ENCODE data around the gene EXTL1. TPM values are rescaled to one million over a fixed set of nuclear protein-coding genes. Genes with fewer than 3 reads are reported as not detected.

The EXTL1 gene
- total and polyA plus RNA-seq, 4 donors: 0.08 to 0.63 (median 0.31) TPM

DNA sequence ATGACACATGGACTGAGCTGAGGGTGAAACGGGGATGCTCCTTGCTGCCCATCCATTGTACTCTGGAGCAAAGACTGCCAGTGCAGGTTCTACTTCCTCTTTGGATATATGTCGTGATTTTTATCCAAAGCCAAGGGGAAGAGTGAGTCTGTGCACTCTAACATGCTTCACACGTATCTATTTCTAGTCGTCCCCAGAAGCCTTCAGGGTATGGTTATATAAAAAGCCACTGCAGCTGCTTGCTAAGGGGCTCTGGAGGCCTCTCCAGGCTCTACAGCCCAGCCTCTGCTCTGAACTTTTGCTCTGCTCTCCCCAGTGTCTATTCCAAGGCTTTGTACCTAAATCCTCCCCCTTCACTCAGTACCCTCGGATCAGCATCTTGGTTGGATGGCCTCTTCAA, 43.8 kb upstream of the EXTL1 start:
- H3K4me3 ChIP-seq: no peak overlapping the region
- 84 to 92% methylated on average over 5 of the region's 5 CpGs for WGBS, 2 donors
- no peak overlapping the region for H3K27ac ChIP-seq (ENCODE audit: low read depth in 1 of 2, low read length in 1 of 2)
- no peak overlapping the region for H3K9ac ChIP-seq (ENCODE audit: insufficient read depth in 1 of 2, low read length in 2 of 2)
- no peaks in the 10 kb centered on the region for H3K9me3 ChIP-seq (ENCODE audit: control insufficient read depth in 4 of 4, insufficient read depth in 3 of 4, low read length in 3 of 4)
- no peaks in the 10 kb centered on the region for H3K27me3 ChIP-seq (ENCODE audit: control insufficient read depth in 3 of 3, insufficient read depth in 3 of 3, low read length in 2 of 3)
- TF ChIP-seq, protein P1, sequence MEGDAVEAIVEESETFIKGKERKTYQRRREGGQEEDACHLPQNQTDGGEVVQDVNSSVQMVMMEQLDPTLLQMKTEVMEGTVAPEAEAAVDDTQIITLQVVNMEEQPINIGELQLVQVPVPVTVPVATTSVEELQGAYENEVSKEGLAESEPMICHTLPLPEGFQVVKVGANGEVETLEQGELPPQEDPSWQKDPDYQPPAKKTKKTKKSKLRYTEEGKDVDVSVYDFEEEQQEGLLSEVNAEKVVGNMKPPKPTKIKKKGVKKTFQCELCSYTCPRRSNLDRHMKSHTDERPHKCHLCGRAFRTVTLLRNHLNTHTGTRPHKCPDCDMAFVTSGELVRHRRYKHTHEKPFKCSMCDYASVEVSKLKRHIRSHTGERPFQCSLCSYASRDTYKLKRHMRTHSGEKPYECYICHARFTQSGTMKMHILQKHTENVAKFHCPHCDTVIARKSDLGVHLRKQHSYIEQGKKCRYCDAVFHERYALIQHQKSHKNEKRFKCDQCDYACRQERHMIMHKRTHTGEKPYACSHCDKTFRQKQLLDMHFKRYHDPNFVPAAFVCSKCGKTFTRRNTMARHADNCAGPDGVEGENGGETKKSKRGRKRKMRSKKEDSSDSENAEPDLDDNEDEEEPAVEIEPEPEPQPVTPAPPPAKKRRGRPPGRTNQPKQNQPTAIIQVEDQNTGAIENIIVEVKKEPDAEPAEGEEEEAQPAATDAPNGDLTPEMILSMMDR (IDR thresholded peaks at IDR 0.05; ENCODE audit: control extremely low read depth, extremely low read depth): no peak
- H3K36me3 ChIP-seq (ENCODE audit: control insufficient read depth in 4 of 4, insufficient read depth in 4 of 4, low read length in 4 of 4): peaks cover 10 to 31% (median 18%) of the 10 kb centered on the region in 4 donors
- ATAC-seq (ENCODE audit: insufficient read depth, low FRiP score) (no peak), DNase-seq (no peak)
- H3K4me1 ChIP-seq (ENCODE audit: control insufficient read depth in 5 of 5, insufficient read depth in 5 of 5, low read length in 5 of 5): no peaks in the 10 kb centered on the region

DNA sequence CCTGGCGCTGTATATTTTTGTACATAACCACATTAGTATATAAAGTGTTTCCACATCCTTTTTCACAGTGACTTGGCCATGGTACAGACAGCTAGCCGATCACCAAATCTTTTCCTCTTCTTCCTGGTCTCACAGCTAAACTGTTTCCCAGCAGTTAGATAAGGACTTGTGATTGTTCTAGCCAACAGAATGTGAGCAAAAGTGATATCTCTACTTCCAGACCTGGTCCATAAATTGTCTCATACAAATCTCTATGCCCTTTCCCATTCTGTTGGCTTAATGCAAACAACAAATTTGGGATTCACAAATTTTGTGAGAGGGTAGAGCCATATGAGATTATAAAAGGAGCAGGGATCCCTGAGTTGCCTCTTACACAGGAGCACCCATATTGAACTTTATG, 43.2 kb upstream of the EXTL1 start:
- Histone ChIP-seq H3K9ac (ENCODE audit: insufficient read depth in 1 of 2, low read length in 2 of 2) (no peak overlapping the region), H3K4me3 (no peak overlapping the region), H3K4me1 (ENCODE audit: control insufficient read depth in 5 of 5, insufficient read depth in 5 of 5, low read length in 5 of 5) (no peaks in the 10 kb centered on the region), H3K36me3 (ENCODE audit: control insufficient read depth in 4 of 4, insufficient read depth in 4 of 4, low read length in 4 of 4) (peaks cover 10 to 34% (median 19%) of the 10 kb centered on the region in 4 donors), H3K9me3 (ENCODE audit: control insufficient read depth in 4 of 4, insufficient read depth in 3 of 4, low read length in 3 of 4) (no peaks in the 10 kb centered on the region), H3K27me3 (ENCODE audit: control insufficient read depth in 3 of 3, insufficient read depth in 3 of 3, low read length in 2 of 3) (no peaks in the 10 kb centered on the region), H3K27ac (ENCODE audit: low read depth in 1 of 2, low read length in 1 of 2) (no peak overlapping the region)
- TF ChIP-seq, protein P1 (IDR thresholded peaks at IDR 0.05; ENCODE audit: control extremely low read depth, extremely low read depth): no peak
- 71 to 81% methylated on average over 2 of the region's 2 CpGs for WGBS, 2 donors
- ATAC-seq (ENCODE audit: insufficient read depth, low FRiP score) (no peak), DNase-seq (no peak)

DNA sequence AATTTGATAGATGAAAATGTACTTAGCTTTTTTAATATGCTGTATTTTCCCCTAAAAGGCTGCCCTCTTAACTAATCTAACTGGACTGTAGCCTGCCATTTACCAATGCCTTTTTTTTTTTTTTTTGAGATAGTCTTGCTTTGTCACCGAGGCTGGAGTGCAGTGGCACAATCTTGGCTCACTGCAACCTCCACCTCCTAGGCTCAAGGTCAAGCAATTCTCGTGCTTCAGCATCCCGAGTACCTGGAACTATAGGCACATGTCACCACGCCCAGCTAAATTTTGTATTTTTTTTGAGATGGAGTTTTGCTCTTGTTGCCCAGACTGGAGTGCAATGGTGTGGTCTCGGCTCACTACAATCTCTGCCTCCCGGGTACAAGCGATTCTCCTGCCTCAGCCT, 42.4 kb upstream of the EXTL1 start:
- H3K4me1 ChIP-seq (ENCODE audit: control insufficient read depth in 5 of 5, insufficient read depth in 5 of 5, low read length in 5 of 5): no peaks in the 10 kb centered on the region
- no peak overlapping the region for H3K9ac ChIP-seq (ENCODE audit: insufficient read depth in 1 of 2, low read length in 2 of 2)
- no peaks in the 10 kb centered on the region for H3K9me3 ChIP-seq (ENCODE audit: control insufficient read depth in 4 of 4, insufficient read depth in 3 of 4, low read length in 3 of 4)
- DNase-seq: no peak
- ATAC-seq (ENCODE audit: insufficient read depth, low FRiP score): no peak
- 75 to 93% methylated on average over 7 of the region's 7 CpGs for WGBS, 2 donors
- no peaks in the 10 kb centered on the region for H3K27me3 ChIP-seq (ENCODE audit: control insufficient read depth in 3 of 3, insufficient read depth in 3 of 3, low read length in 2 of 3)
- H3K36me3 ChIP-seq (ENCODE audit: control insufficient read depth in 4 of 4, insufficient read depth in 4 of 4, low read length in 4 of 4): peaks cover 10 to 38% (median 21%) of the 10 kb centered on the region in 4 donors
- no peak overlapping the region for H3K4me3 ChIP-seq
- TF ChIP-seq, protein P1 (IDR thresholded peaks at IDR 0.05; ENCODE audit: control extremely low read depth, extremely low read depth): no peak
- H3K27ac ChIP-seq (ENCODE audit: low read depth in 1 of 2, low read length in 1 of 2): no peak overlapping the region

DNA sequence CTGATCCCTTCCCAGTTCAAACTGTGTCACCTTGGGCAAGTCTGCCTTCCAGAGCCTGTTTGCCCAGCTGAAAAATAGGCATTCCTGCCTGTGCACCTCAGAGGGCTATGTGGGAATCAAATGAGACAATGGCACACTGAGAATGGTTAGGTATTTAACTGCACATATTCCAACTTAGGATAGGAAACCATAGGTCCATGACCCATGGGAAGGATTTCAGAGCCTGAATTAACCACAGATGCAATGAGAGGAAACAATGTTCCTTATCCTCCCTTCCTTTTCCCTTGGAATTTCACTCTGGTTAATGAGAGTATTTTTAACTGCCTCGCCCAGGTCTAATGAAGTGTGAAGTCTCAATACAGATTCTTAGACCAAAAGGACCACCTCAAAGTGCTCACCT, 36.4 kb upstream of the EXTL1 start:
- Histone ChIP-seq H3K36me3 (ENCODE audit: control insufficient read depth in 4 of 4, insufficient read depth in 4 of 4, low read length in 4 of 4) (peaks cover 18 to 30% (median 26%) of the 10 kb centered on the region in 4 donors), H3K9me3 (ENCODE audit: control insufficient read depth in 4 of 4, insufficient read depth in 3 of 4, low read length in 3 of 4) (no peaks in the 10 kb centered on the region), H3K4me3 (no peak overlapping the region), H3K27ac (ENCODE audit: low read depth in 1 of 2, low read length in 1 of 2) (no peak overlapping the region), H3K9ac (ENCODE audit: insufficient read depth in 1 of 2, low read length in 2 of 2) (no peak overlapping the region), H3K4me1 (ENCODE audit: control insufficient read depth in 5 of 5, insufficient read depth in 5 of 5, low read length in 5 of 5) (peaks cover 0 to 2% (median 0%) of the 10 kb centered on the region in 5 donors), H3K27me3 (ENCODE audit: control insufficient read depth in 3 of 3, insufficient read depth in 3 of 3, low read length in 2 of 3) (no peaks in the 10 kb centered on the region)
- TF ChIP-seq, protein P1 (IDR thresholded peaks at IDR 0.05; ENCODE audit: control extremely low read depth, extremely low read depth): no peak
- DNase-seq (no peak), ATAC-seq (ENCODE audit: insufficient read depth, low FRiP score) (no peak)
- WGBS, 2 donors: 85 to 100% methylated on average over 1 of the region's 1 CpG

Measured in lung (tissue), 12 donors.